Esophagus (tissue), 2 donors: Measurements from ENCODE around the gene TRIP6. TPM values are rescaled to one million over a fixed set of nuclear protein-coding genes. Genes with fewer than 3 reads are reported as not detected.

Experiments used
- H3K27ac ChIP-seq, 2 donors: one replicate each; pipeline ENCODE4 v1.5.1; 2013; ENCODE audit warnings: low read depth in 2 of 2, mild to moderate bottlenecking in 2 of 2, inconsistent platforms in 1 of 2, low read length in 1 of 2, moderate library complexity in 1 of 2
- H3K27me3 ChIP-seq, 2 donors: one replicate each; pipeline ENCODE4 v1.6.1; 2013; ENCODE audit warnings: low read length in 2 of 2, control low read depth in 1 of 2, mild to moderate bottlenecking in 1 of 2; ENCODE audit not compliant: insufficient read depth in 2 of 2, control insufficient read depth in 1 of 2
- H3K36me3 ChIP-seq, 2 donors: one replicate each; pipeline ENCODE4 v1.6.1; 2013; ENCODE audit warnings: low read length in 1 of 2; ENCODE audit not compliant: control insufficient read depth in 2 of 2, insufficient read depth in 2 of 2
- H3K4me1 ChIP-seq, 2 donors: one replicate each; pipeline ENCODE4 v1.6.1; 2013; ENCODE audit warnings: low read length in 1 of 2; ENCODE audit not compliant: control insufficient read depth in 2 of 2, insufficient read depth in 2 of 2
- H3K4me3 ChIP-seq, 2 donors: one replicate each; pipeline ENCODE4 v1.5.1; 2013; ENCODE audit warnings: low read length in 2 of 2, mild to moderate bottlenecking in 2 of 2, low read depth in 1 of 2, moderate library complexity in 1 of 2
- H3K9me3 ChIP-seq, 2 donors: one replicate each; pipeline ENCODE4 v1.6.1; 2013; ENCODE audit warnings: mild to moderate bottlenecking in 2 of 2, low read depth in 1 of 2, low read length in 1 of 2, moderate library complexity in 1 of 2; ENCODE audit not compliant: control insufficient read depth in 2 of 2, insufficient read depth in 1 of 2
- WGBS, 2 donors: extraction: QIAGEN DNeasy Blood & Tissue Kit; methylation state at CpG; one replicate each; pipeline ENCODE4 v1.1.7; 2013; 5-methylcytosine and 5-hydroxymethylcytosine counted together
- polyA plus RNA-seq, 2 donors: library from polyadenylated mRNA; stranded (reverse); fragments of 200-250 nt; gene quantifications; one replicate each; pipeline ENCODE4 v1.2.3, GENCODE V29; 2013
- donor health status: healthy with polysubstance abuse.
- donor health status: Bipolar disorder and iron deficiency.

The TRIP6 gene, protein sequence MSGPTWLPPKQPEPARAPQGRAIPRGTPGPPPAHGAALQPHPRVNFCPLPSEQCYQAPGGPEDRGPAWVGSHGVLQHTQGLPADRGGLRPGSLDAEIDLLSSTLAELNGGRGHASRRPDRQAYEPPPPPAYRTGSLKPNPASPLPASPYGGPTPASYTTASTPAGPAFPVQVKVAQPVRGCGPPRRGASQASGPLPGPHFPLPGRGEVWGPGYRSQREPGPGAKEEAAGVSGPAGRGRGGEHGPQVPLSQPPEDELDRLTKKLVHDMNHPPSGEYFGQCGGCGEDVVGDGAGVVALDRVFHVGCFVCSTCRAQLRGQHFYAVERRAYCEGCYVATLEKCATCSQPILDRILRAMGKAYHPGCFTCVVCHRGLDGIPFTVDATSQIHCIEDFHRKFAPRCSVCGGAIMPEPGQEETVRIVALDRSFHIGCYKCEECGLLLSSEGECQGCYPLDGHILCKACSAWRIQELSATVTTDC
- 10 to 100 TPM; 39.4 to 75.0 TPM for polyA plus RNA-seq

- H3K9me3 ChIP-seq, result no peaks in the 10 kb centered on the region
- H3K27me3 ChIP-seq, result no peaks in the 10 kb centered on the region
- H3K4me1 ChIP-seq, result peaks cover 0 to 8% of the 10 kb centered on the region in 2 donors
- H3K27ac ChIP-seq, result peak within 1 kb of the TSS; percentile 89 to 96
- 2 to 5% methylated on average over 40 to 42 of the region's 42 CpGs for WGBS, 2 donors
- H3K36me3 ChIP-seq, result peaks cover 0 to 18% of the 10 kb centered on the region in 2 donors
- peak within 1 kb of the TSS; percentile 79 to 81 for H3K4me3 ChIP-seq
Measured at GRCh38 chr7:100867040-100867775, at the start of gene TRIP6. Gene TRIP6, plus strand, starts transcription at chr7:100867387. Its CDS starts 111 bp downstream, at chr7:100867498.

GRCh38 chr7:100818366-100818765, 48.8 kb upstream of the TRIP6 start:
- WGBS, 2 donors, result 90 to 96% methylated on average over 9 of the region's 9 CpGs
- Histone ChIP-seq H3K27ac (no peak overlapping the region), H3K4me3 (no peak overlapping the region), H3K4me1 (no peaks in the 10 kb centered on the region), H3K27me3 (no peaks in the 10 kb centered on the region), H3K36me3 (peaks cover 13 to 40% of the 10 kb centered on the region in 2 donors), H3K9me3 (no peaks in the 10 kb centered on the region)

GRCh38 chr7:100818825-100819224, 48.4 kb upstream of the TRIP6 start:
- H3K27ac ChIP-seq, result no peak overlapping the region
- H3K36me3 ChIP-seq, result peaks cover 13 to 40% of the 10 kb centered on the region in 2 donors
- no peaks in the 10 kb centered on the region for H3K4me1 ChIP-seq
- WGBS, 2 donors, result 87 to 89% methylated on average over 6 of the region's 6 CpGs
- no peaks in the 10 kb centered on the region for H3K27me3 ChIP-seq
- H3K9me3 ChIP-seq, result no peaks in the 10 kb centered on the region
- no peak overlapping the region for H3K4me3 ChIP-seq

DNA sequence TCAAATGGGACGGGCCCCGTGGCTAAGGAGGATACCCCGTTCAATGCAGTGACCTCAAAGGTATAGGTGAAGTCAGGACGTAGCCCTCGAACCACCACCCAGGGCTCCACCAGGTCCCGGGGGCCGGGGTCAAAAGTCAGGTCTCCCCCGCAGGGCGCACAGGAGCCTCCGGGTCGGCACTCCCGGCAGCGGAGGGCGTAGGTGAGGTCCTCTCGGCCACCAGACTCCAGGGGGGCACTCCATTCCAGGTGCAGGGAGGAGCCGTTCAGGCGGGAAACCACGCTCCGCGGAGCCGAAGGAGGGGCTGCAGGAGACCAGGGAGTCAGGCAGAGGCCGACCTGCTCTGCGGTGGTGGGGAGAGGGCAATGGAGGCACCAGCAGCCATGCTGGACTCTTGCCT, 47.6 kb upstream of the TRIP6 start:
- H3K4me3 ChIP-seq, result no peak overlapping the region
- H3K27ac ChIP-seq, result no peak overlapping the region
- peaks cover 13 to 42% of the 10 kb centered on the region in 2 donors for H3K36me3 ChIP-seq
- WGBS, 2 donors, result 92 to 94% methylated on average over 23 of the region's 23 CpGs
- no peaks in the 10 kb centered on the region for H3K4me1 ChIP-seq
- no peaks in the 10 kb centered on the region for H3K9me3 ChIP-seq
- no peaks in the 10 kb centered on the region for H3K27me3 ChIP-seq

GRCh38 chr7:100822236-100823139, 44.7 kb upstream of the TRIP6 start:
- Histone ChIP-seq H3K27ac (no peak overlapping the region), H3K4me3 (no peak overlapping the region), H3K9me3 (no peaks in the 10 kb centered on the region), H3K27me3 (no peaks in the 10 kb centered on the region), H3K4me1 (peaks cover 9 to 11% of the 10 kb centered on the region in 2 donors), H3K36me3 (peaks cover 8 to 29% of the 10 kb centered on the region in 2 donors)
- WGBS, 2 donors, result 92 to 93% methylated on average over 43 of the region's 43 CpGs

DNA sequence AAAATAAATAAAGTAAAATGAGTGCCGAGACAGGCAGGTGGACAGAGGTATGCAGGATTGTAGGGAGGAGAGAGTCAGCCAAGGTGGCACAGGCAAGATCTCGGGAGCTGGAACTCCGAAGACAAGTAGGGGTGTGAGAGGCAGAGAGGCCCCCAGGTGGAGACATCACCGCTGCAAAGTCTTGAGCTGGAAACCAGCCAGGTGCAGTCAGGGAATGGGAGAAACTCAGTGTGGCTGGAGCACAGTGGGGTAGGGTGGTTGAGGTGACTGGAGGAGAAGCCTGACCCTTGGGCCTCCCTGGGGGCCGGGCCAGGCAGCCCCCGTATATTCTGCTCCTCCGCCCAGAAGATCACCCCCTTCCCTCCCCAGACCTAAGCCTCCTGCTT, 44.1 kb upstream of the TRIP6 start:
- Histone ChIP-seq H3K4me3 (no peak overlapping the region), H3K9me3 (no peaks in the 10 kb centered on the region), H3K27ac (no peak overlapping the region), H3K4me1 (peaks cover 9 to 11% of the 10 kb centered on the region in 2 donors), H3K36me3 (peaks cover 8 to 29% of the 10 kb centered on the region in 2 donors), H3K27me3 (no peaks in the 10 kb centered on the region)
- WGBS, 2 donors, result 68 to 83% methylated on average over 7 of the region's 7 CpGs

- Histone ChIP-seq H3K27me3 (no peaks in the 10 kb centered on the region), H3K27ac (no peak overlapping the region), H3K4me1 (peaks cover 9 to 11% of the 10 kb centered on the region in 2 donors), H3K4me3 (no peak overlapping the region), H3K9me3 (no peaks in the 10 kb centered on the region), H3K36me3 (peaks cover 8 to 29% of the 10 kb centered on the region in 2 donors)
- WGBS, 2 donors, result 93 to 95% methylated on average over 31 of the region's 31 CpGs
Measured at GRCh38 chr7:100823534-100823933, 43.7 kb upstream of the TRIP6 start.

- H3K4me3 ChIP-seq, result peak overlapping the region in 1 of 2 donors; percentile 72
- no peaks in the 10 kb centered on the region for H3K27me3 ChIP-seq
Measured at GRCh38 chr7:100824499-100825214, 42.5 kb upstream of the TRIP6 start.

More at GRCh38 chr7:100824499-100825214, 42.5 kb upstream of the TRIP6 start:
- H3K36me3 ChIP-seq, result peaks cover 8 to 27% of the 10 kb centered on the region in 2 donors
- H3K9me3 ChIP-seq, result no peaks in the 10 kb centered on the region
- WGBS, 2 donors, result 23 to 33% methylated on average over 16 to 18 of the region's 18 CpGs
- peaks cover 9 to 11% of the 10 kb centered on the region in 2 donors for H3K4me1 ChIP-seq
- H3K27ac ChIP-seq, result peak overlapping the region in 1 of 2 donors; percentile 41
